H9 (cell line): ENCODE measurements around the gene NUP205. TPM values are rescaled to one million over a fixed set of nuclear protein-coding genes. Genes with fewer than 3 reads are reported as not detected.

Experiments used
- DNase-seq: peaks from one replicate; pipeline ENCODE4 v3.0.0-alpha.2; 2017
- H2AFZ ChIP-seq: one replicate; pipeline ENCODE4 v1.6.1; 2013; ENCODE audit warnings: mild to moderate bottlenecking, low read length, control low read depth, moderate library complexity
- H2AK5ac ChIP-seq: 2 replicates; pipeline ENCODE4 v1.6.1; 2013; ENCODE audit warnings: low read length, control low read depth, mixed read lengths; ENCODE audit not compliant: insufficient read length
- H2BK120ac ChIP-seq: one replicate; pipeline ENCODE4 v1.6.1; 2013; ENCODE audit warnings: low read depth, mild to moderate bottlenecking, low read length, control low read depth, inconsistent platforms; ENCODE audit not compliant: poor library complexity, severe bottlenecking
- H2BK12ac ChIP-seq: 2 replicates; pipeline ENCODE4 v1.6.1; 2013; ENCODE audit warnings: low read length, control low read depth, mixed read lengths, low read depth; ENCODE audit not compliant: insufficient read length
- H2BK15ac ChIP-seq: 2 replicates; pipeline ENCODE4 v1.6.1; 2013; ENCODE audit warnings: low read depth, low read length, control low read depth
- H2BK20ac ChIP-seq: one replicate; pipeline ENCODE4 v1.6.1; 2013; ENCODE audit warnings: low read depth, mild to moderate bottlenecking, low read length, control low read depth, inconsistent platforms; ENCODE audit not compliant: poor library complexity, severe bottlenecking
- H2BK5ac ChIP-seq: 2 replicates; pipeline ENCODE4 v1.6.1; 2013; ENCODE audit warnings: low read length, control low read depth, mixed read lengths; ENCODE audit not compliant: insufficient read length
- H3K14ac ChIP-seq: 2 replicates; pipeline ENCODE4 v1.6.1; 2013; ENCODE audit warnings: low read length, control low read depth; ENCODE audit not compliant: insufficient read depth
- H3K18ac ChIP-seq: 2 replicates; pipeline ENCODE4 v1.6.1; 2013; ENCODE audit warnings: low read depth, mild to moderate bottlenecking, mixed read lengths, low read length, control low read depth; ENCODE audit not compliant: insufficient read length
- H3K23ac ChIP-seq: 2 replicates; pipeline ENCODE4 v1.6.1; 2013; ENCODE audit warnings: low read length, control low read depth, mixed read lengths, low read depth; ENCODE audit not compliant: insufficient read length
- H3K23me2 ChIP-seq: 2 replicates; pipeline ENCODE4 v1.6.1; 2013; ENCODE audit warnings: low read depth, mild to moderate bottlenecking, mixed read lengths, low read length, control low read depth; ENCODE audit not compliant: insufficient read length, poor library complexity, severe bottlenecking
- H3K27ac ChIP-seq: 2 replicates; pipeline ENCODE4 v1.5.1; 2013; ENCODE audit warnings: low read length, control low read depth, mixed read lengths, low read depth; ENCODE audit not compliant: insufficient read length
- H3K27me3 ChIP-seq: 2 replicates; pipeline ENCODE4 v1.6.1; 2013; ENCODE audit warnings: low read length, control low read depth, inconsistent platforms; ENCODE audit not compliant: insufficient read depth
- H3K4ac ChIP-seq: 2 replicates; pipeline ENCODE4 v1.6.1; 2013; ENCODE audit warnings: low read depth, mild to moderate bottlenecking, control low read depth, inconsistent platforms, low read length, moderate library complexity
- H3K4me1 ChIP-seq: 2 replicates; pipeline ENCODE4 v1.6.1; 2013; ENCODE audit warnings: low read length, control low read depth, inconsistent platforms; ENCODE audit not compliant: insufficient read depth
- H3K4me2 ChIP-seq: 2 replicates; pipeline ENCODE4 v1.6.1; 2013; ENCODE audit warnings: low read length, control low read depth, mixed read lengths; ENCODE audit not compliant: insufficient read length, insufficient read depth
- H3K56ac ChIP-seq: 2 replicates; pipeline ENCODE4 v1.6.1; 2013; ENCODE audit warnings: low read depth, mild to moderate bottlenecking, mixed read lengths, low read length, control low read depth; ENCODE audit not compliant: insufficient read length
- H3K79me1 ChIP-seq: 2 replicates; pipeline ENCODE4 v1.6.1; 2013; ENCODE audit warnings: low read depth, mild to moderate bottlenecking, moderate library complexity, low read length, control low read depth, inconsistent platforms; ENCODE audit not compliant: insufficient read depth, poor library complexity, severe bottlenecking
- H3K79me2 ChIP-seq: 2 replicates; pipeline ENCODE4 v1.6.1; 2013; ENCODE audit warnings: low read length, control low read depth, inconsistent platforms; ENCODE audit not compliant: insufficient read depth
- H3K9ac ChIP-seq: 2 replicates; pipeline ENCODE4 v1.6.1; 2013; ENCODE audit warnings: low read length, control low read depth, mixed read lengths; ENCODE audit not compliant: insufficient read length; ENCODE audit errors: extremely low read depth
- H3K9me3 ChIP-seq: one replicate; pipeline ENCODE4 v1.6.1; 2013; ENCODE audit warnings: low read depth, low read length, inconsistent platforms; ENCODE audit not compliant: control insufficient read depth
- H3T11ph ChIP-seq: one replicate; pipeline ENCODE4 v1.6.1; 2013; ENCODE audit warnings: mild to moderate bottlenecking, low read length, control low read depth, inconsistent platforms
- H4K20me1 ChIP-seq: one replicate; pipeline ENCODE4 v1.6.1; 2013; ENCODE audit not compliant: control insufficient read depth, insufficient read length, insufficient read depth
- H4K5ac ChIP-seq: 2 replicates; pipeline ENCODE4 v1.6.1; 2013; ENCODE audit warnings: low read depth, mild to moderate bottlenecking, mixed read lengths, low read length, control low read depth; ENCODE audit not compliant: insufficient read length
- H4K8ac ChIP-seq: replicated peaks from 2 replicates; pipeline ENCODE4 v1.6.1; 2013; ENCODE audit warnings: low read length, control low read depth, mixed read lengths, low read depth; ENCODE audit not compliant: insufficient read length
- H4K91ac ChIP-seq: 2 replicates; pipeline ENCODE4 v1.6.1; 2013; ENCODE audit warnings: low read depth, mild to moderate bottlenecking, moderate library complexity, mixed read lengths, low read length, control low read depth; ENCODE audit not compliant: insufficient read length
- H3K27ac Mint-ChIP-seq, 3 experiments: 2 replicates in 2 of 3; 3 replicates in 1 of 3; pipeline ENCODE4 v1.8.0; 2020 to 2021; ENCODE audit warnings: mixed read lengths in 3 of 3, mild to moderate bottlenecking in 1 of 3, moderate library complexity in 1 of 3
- H3K27me3 Mint-ChIP-seq: 2 replicates; pipeline ENCODE4 v1.8.0; 2021; ENCODE audit warnings: low read depth, mild to moderate bottlenecking, moderate library complexity, mixed read lengths
- H3K36me3 Mint-ChIP-seq, 3 experiments: 2 replicates in 2 of 3; 3 replicates in 1 of 3; pipeline ENCODE4 v1.8.0; 2020 to 2021; ENCODE audit warnings: low read depth in 3 of 3, mixed read lengths in 3 of 3; ENCODE audit not compliant: insufficient read depth in 1 of 3
- H3K4me1 Mint-ChIP-seq, 2 experiments: 2 replicates each; pipeline ENCODE4 v1.8.0; 2020; ENCODE audit warnings: mixed read lengths in 2 of 2
- H3K4me3 Mint-ChIP-seq, 2 experiments: 2 replicates in 1 of 2; 3 replicates in 1 of 2; pipeline ENCODE4 v1.8.0; 2020 to 2021; ENCODE audit warnings: mild to moderate bottlenecking in 2 of 2, mixed read lengths in 2 of 2, moderate library complexity in 1 of 2
- H3K9me3 Mint-ChIP-seq, 2 experiments: 2 replicates in 1 of 2; 3 replicates in 1 of 2; pipeline ENCODE4 v1.8.0; 2020; ENCODE audit warnings: mild to moderate bottlenecking in 2 of 2, mixed read lengths in 2 of 2, moderate library complexity in 1 of 2
- WGBS: extraction: QIAGEN DNeasy Blood & Tissue Kit; methylation state at CpG from one replicate; pipeline ENCODE4 v1.1.7; 2013; ENCODE audit warnings: missing lambda C conversion rate, low lambda C conversion rate, mixed read lengths; ENCODE audit not compliant: insufficient read length; ENCODE audit errors: extremely low coverage; 5-methylcytosine and 5-hydroxymethylcytosine counted together
- total RNA-seq: library from RNA; stranded (reverse); gene quantifications from 2 replicates; pipeline ENCODE4 v1.2.1, GENCODE V29; 2021
- TF ChIP-seq, protein P1 (sequence below): fragments of 200-600 bp; sonication (generic); conservative IDR thresholded peaks from 3 replicates; pipeline ENCODE4 v1.8.0; 2021; ENCODE audit warnings: antibody characterized with exemption, mild to moderate bottlenecking

NUP205 gene
- total RNA-seq, 1 experiment from 2014 or later: 158 TPM

DNA sequence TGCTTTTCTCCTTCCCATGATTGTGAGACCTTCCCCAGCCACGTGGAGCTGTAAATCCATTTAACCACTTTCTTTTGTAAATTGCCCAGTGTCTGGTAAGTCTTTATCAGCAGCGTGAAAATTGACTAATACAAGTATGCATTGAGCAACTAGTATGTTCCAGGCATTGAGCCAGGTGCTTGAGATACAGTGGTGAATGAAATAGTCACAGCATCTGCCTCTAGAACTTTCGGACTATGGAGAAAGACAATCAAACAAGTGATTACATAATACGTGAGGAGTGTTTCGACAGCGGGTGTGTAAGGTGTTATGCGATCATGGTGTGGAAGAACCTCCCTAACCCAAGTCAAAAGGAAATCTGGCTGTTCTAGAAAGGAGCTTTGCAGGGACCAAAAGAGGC, 21.6 kb upstream of the NUP205 start:
- peaks cover 4% of the 10 kb centered on the region in 2 experiments; a peak in 3 of 4 replicates for H3K4me1 Mint-ChIP-seq
- H3K4me2 ChIP-seq: no peak overlapping the region
- H3K4ac ChIP-seq: no peak overlapping the region
- H2BK12ac ChIP-seq: no peak overlapping the region
- no peaks in the 10 kb centered on the region for H3K79me2 ChIP-seq
- H3K4me3 Mint-ChIP-seq: no peak overlapping the region
- TF ChIP-seq, protein P1, sequence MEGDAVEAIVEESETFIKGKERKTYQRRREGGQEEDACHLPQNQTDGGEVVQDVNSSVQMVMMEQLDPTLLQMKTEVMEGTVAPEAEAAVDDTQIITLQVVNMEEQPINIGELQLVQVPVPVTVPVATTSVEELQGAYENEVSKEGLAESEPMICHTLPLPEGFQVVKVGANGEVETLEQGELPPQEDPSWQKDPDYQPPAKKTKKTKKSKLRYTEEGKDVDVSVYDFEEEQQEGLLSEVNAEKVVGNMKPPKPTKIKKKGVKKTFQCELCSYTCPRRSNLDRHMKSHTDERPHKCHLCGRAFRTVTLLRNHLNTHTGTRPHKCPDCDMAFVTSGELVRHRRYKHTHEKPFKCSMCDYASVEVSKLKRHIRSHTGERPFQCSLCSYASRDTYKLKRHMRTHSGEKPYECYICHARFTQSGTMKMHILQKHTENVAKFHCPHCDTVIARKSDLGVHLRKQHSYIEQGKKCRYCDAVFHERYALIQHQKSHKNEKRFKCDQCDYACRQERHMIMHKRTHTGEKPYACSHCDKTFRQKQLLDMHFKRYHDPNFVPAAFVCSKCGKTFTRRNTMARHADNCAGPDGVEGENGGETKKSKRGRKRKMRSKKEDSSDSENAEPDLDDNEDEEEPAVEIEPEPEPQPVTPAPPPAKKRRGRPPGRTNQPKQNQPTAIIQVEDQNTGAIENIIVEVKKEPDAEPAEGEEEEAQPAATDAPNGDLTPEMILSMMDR: no peak
- H3K9me3 Mint-ChIP-seq: no peaks in the 10 kb centered on the region
- no peak overlapping the region for H2BK15ac ChIP-seq
- no peak overlapping the region for H2BK120ac ChIP-seq
- H3K27ac Mint-ChIP-seq: no peak overlapping the region
- no CpG with 5 or more reads among the region's 7 CpGs for WGBS
- no peaks in the 10 kb centered on the region; the same call in 1 of the 2 replicates for H3K27me3 Mint-ChIP-seq
- no peak overlapping the region for H2AK5ac ChIP-seq
- no peak overlapping the region for H4K8ac ChIP-seq
- H3K79me1 ChIP-seq: no peaks in the 10 kb centered on the region
- H3K14ac ChIP-seq: no peak overlapping the region
- H3K9ac ChIP-seq: no peak overlapping the region
- H2AFZ ChIP-seq: no peak overlapping the region
- H3K56ac ChIP-seq: no peak overlapping the region
- H3K23ac ChIP-seq: no peak overlapping the region
- no peaks in the 10 kb centered on the region for H4K20me1 ChIP-seq
- H3K36me3 Mint-ChIP-seq: no peaks in the 10 kb centered on the region
- no peak overlapping the region for H4K91ac ChIP-seq
- no peaks in the 10 kb centered on the region for H3K27me3 ChIP-seq
- no peak overlapping the region for H2BK5ac ChIP-seq
- no peak overlapping the region for H3K18ac ChIP-seq
- no peaks in the 10 kb centered on the region for H3K4me1 ChIP-seq
- no peaks in the 10 kb centered on the region for H3K23me2 ChIP-seq
- H3T11ph ChIP-seq: no peak overlapping the region
- no peak overlapping the region for H4K5ac ChIP-seq
- no peak for DNase-seq
- H3K9me3 ChIP-seq: no peaks in the 10 kb centered on the region
- no peak overlapping the region for H2BK20ac ChIP-seq
- no peak overlapping the region for H3K27ac ChIP-seq
